ENCODE results near the gene PIP5K1C. TPM values are rescaled to one million over a fixed set of nuclear protein-coding genes. Genes with fewer than 3 reads are reported as not detected.

PIP5K1C gene
- total RNA-seq, 1 experiment from 2014 or later, result 20.0 TPM

DNA sequence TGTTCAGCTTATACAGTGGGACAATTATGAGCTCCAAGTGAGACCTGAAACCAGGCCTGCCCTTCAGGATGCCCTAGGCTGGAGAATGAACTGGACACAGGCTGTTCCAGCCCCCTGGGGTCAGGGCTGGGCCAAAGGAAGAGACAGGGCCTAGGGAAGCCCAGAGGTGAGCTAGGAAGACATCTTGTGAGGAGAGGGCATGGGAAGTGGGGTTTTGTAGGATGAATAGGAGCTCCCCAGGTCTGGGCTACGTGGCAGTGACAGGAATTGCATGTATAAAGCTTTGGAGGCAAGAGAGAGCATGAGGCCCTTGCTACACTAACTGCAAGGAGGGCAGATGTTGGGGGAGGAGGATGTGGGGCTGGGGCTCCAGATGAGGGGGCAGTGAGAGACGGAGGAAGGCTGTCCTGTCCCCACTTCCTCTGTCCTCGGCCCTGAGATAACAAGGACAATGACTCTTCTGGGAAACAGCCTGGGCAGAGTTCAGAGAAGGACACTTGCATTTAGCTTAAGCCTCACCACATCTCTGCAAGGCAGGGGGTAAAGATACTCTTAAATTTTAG lies 92.1 kb downstream of the PIP5K1C start:
- intact Hi-C loops (cut with micrococcal nuclease; ENCODE audit: unreplicated experiment), result no loop called here
- Histone ChIP-seq H3F3A (ENCODE audit: insufficient read depth, low read depth) (0 out of 2 replicates have a peak, but pooled peaks cover 7% of the 10 kb centered on the region), H3K36me3 (ENCODE audit: low read depth) (no peaks in the 10 kb centered on the region), H4K20me1 (ENCODE audit: insufficient read depth) (no peaks in the 10 kb centered on the region), H3K27me3 (ENCODE audit: insufficient read depth, low read depth) (no peaks in the 10 kb centered on the region), H3K9me2 (ENCODE audit: insufficient read depth) (no peaks in the 10 kb centered on the region), H3K79me2 (ENCODE audit: low read depth) (no peaks in the 10 kb centered on the region), H3K4me2 (no peak overlapping the region), H2AFZ (no peak overlapping the region), H3K4me3 (no peak overlapping the region), H3K4me1 (replicated peaks; ENCODE audit: insufficient read depth) (0 out of 2 replicates have a peak, but pooled peaks cover 3% of the 10 kb centered on the region), H3K9me3 (ENCODE audit: insufficient read depth, low read depth) (no peaks in the 10 kb centered on the region), H3K27ac (no peak overlapping the region)
- POLR2A ChIA-PET (ENCODE audit: unreplicated experiment), result no interaction called here
- TF ChIP-seq, protein P1, sequence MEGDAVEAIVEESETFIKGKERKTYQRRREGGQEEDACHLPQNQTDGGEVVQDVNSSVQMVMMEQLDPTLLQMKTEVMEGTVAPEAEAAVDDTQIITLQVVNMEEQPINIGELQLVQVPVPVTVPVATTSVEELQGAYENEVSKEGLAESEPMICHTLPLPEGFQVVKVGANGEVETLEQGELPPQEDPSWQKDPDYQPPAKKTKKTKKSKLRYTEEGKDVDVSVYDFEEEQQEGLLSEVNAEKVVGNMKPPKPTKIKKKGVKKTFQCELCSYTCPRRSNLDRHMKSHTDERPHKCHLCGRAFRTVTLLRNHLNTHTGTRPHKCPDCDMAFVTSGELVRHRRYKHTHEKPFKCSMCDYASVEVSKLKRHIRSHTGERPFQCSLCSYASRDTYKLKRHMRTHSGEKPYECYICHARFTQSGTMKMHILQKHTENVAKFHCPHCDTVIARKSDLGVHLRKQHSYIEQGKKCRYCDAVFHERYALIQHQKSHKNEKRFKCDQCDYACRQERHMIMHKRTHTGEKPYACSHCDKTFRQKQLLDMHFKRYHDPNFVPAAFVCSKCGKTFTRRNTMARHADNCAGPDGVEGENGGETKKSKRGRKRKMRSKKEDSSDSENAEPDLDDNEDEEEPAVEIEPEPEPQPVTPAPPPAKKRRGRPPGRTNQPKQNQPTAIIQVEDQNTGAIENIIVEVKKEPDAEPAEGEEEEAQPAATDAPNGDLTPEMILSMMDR (conservative IDR thresholded peaks at IDR 0.05), result no peak
- no peak for TF ChIP-seq EZH2 (IDR thresholded peaks at IDR 0.05; ENCODE audit: low read depth)
- no peak for DNase-seq
- CTCF ChIA-PET, result no interaction called here
- BruUV-seq (replicated peaks), result no TSS peak

DNA sequence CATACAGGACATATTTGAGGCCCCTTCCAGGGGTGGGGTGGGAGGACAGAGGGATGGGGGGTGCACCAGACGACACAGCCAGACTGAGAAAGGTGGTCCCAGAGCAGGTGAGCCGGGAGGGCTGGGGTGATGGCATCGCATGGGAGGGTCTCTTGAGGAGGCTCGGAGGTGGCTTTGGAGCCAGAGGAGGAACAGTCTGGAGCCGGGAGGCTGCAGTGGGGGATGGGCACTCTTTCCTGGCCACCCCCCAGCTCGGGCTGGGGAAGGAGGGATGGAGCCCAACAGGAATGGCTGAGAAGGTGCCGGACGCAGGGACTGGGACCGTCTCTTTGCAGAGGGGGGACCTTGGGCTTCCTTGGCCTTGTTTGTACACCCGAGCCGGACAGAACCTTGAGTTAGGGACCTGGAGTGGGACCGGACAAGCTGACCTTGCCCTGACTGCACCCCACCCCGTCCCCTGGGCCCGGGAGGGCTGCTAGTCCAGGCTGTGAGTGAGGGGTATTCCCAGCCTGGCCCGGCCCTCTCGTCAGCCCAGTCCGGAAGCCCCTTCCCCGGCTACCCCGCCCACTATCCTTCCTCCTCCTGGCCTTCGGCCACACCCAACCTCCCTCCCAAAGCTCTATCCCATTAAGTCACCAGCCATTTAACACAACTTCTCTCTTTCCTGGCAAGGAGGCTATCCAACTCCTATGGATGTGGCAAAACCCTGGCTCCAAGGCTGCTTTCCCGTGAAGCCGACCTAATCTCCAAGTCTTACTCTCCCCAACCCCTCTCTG lies 92.8 kb downstream of the PIP5K1C start:
- H3K9me3 ChIP-seq (ENCODE audit: insufficient read depth, low read depth), result no peaks in the 10 kb centered on the region
- H3K4me1 ChIP-seq (replicated peaks; ENCODE audit: insufficient read depth), result 0 out of 2 replicates have a peak, but pooled peaks cover 3% of the 10 kb centered on the region
- 0 out of 2 replicates have a peak, but pooled peaks cover 7% of the 10 kb centered on the region for H3F3A ChIP-seq (ENCODE audit: insufficient read depth, low read depth)
- no peak for DNase-seq
- peak overlapping the region; percentile 68; the same call in 1 of the 2 replicates for H3K4me2 ChIP-seq
- H2AFZ ChIP-seq, result no peak overlapping the region
- no peaks in the 10 kb centered on the region for H3K36me3 ChIP-seq (ENCODE audit: low read depth)
- CTCF ChIA-PET, result no interaction called here
- no peaks in the 10 kb centered on the region for H3K9me2 ChIP-seq (ENCODE audit: insufficient read depth)
- POLR2A ChIA-PET (ENCODE audit: unreplicated experiment), result no interaction called here
- TF ChIP-seq, protein P1 (conservative IDR thresholded peaks at IDR 0.05), result no peak
- TF ChIP-seq EZH2 (IDR thresholded peaks at IDR 0.05; ENCODE audit: low read depth), result no peak
- no peak overlapping the region for H3K27ac ChIP-seq
- no peaks in the 10 kb centered on the region for H3K27me3 ChIP-seq (ENCODE audit: insufficient read depth, low read depth)
- H3K4me3 ChIP-seq, result no peak overlapping the region
- H4K20me1 ChIP-seq (ENCODE audit: insufficient read depth), result no peaks in the 10 kb centered on the region
- H3K79me2 ChIP-seq (ENCODE audit: low read depth), result no peaks in the 10 kb centered on the region
- BruUV-seq (replicated peaks), result no TSS peak
- intact Hi-C loops (cut with micrococcal nuclease; ENCODE audit: unreplicated experiment), result no loop called here

DNA sequence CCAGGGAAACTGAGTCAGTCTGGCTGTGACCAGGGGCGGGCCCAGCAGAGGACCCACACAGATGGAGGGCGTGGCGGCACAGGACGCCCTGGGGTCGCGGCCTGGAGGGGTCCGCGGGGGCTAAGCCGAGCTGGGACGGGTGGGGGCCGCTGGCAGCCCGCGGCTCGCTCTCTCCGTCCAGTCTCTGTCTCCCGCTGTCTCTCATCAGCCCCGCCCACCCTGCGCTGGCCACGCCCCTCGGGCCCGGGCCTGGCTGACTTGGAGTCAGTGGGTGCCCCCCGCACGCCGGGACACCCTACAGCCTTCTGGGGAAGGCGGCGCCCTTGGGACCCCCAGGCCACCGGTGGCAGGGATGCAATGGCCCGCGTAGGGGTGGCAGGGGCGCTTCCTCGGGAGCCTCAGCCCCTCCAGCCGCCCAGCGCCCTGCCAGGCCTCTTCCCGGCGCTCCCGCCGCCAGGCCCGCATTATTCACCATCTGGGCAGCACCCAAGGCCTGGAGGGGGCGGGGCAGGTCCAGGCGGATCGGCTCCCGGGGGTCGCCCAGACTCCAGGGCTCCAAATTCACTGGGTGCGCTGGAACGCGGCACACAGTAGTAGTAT lies 93.5 kb downstream of the PIP5K1C start, which contains the start of gene TBXA2R:
TBXA2R (minus strand) TSS at position 186 of the 600 bp plus-strand sequence. CDS start 6,241 bp downstream, outside the sequence.
- Histone ChIP-seq H3K27me3 (ENCODE audit: insufficient read depth, low read depth) (no peaks in the 10 kb centered on the region), H3K27ac (no peak within 1 kb of the TSS), H3K9me2 (ENCODE audit: insufficient read depth) (no peaks in the 10 kb centered on the region), H3K4me1 (replicated peaks; ENCODE audit: insufficient read depth) (0 out of 2 replicates have a peak, but pooled peaks cover 3% of the 10 kb centered on the region), H3K9me3 (ENCODE audit: insufficient read depth, low read depth) (no peaks in the 10 kb centered on the region), H3K79me2 (ENCODE audit: low read depth) (no peaks in the 10 kb centered on the region), H3K4me3 (peak within 1 kb of the TSS; percentile 33; the same call in 1 of the 2 replicates), H3F3A (ENCODE audit: insufficient read depth, low read depth) (0 out of 2 replicates have a peak, but pooled peaks cover 7% of the 10 kb centered on the region), H2AFZ (peak within 1 kb of the TSS; percentile 62; the same call in 1 of the 2 replicates), H4K20me1 (ENCODE audit: insufficient read depth) (no peaks in the 10 kb centered on the region), H3K36me3 (ENCODE audit: low read depth) (no peaks in the 10 kb centered on the region), H3K4me2 (peak within 1 kb of the TSS; percentile 68)
- no peak for TF ChIP-seq EZH2 (IDR thresholded peaks at IDR 0.05; ENCODE audit: low read depth)
- TF ChIP-seq, protein P1 (conservative IDR thresholded peaks at IDR 0.05), result no peak
- BruUV-seq (replicated peaks), result no TSS peak
- ChIA-PET CTCF (no interaction called here), POLR2A (ENCODE audit: unreplicated experiment) (no interaction called here)
- DNase-seq, result peak in 1 of 2 experiments; percentile 50
- intact Hi-C loops (cut with micrococcal nuclease; ENCODE audit: unreplicated experiment), result no loop called here
